Neural cell (in vitro differentiated cells): ENCODE data around the gene SETBP1. TPM values are rescaled to one million over a fixed set of nuclear protein-coding genes. Genes with fewer than 3 reads are reported as not detected.

Source experiments
- H2AFZ ChIP-seq: fragments of 200-600, 300-800 bp; sonication (generic), shearing (Covaris generic); 2 replicates; pipeline ENCODE4 v1.6.0; 2014; ENCODE audit warnings: low read depth, mild to moderate bottlenecking, antibody characterized with exemption, low read length, moderate library complexity
- H3F3A ChIP-seq: fragments of 200-600 bp; shearing (Covaris generic); 2 replicates; pipeline ENCODE4 v1.6.1; 2016; ENCODE audit warnings: mild to moderate bottlenecking, moderate library complexity, mixed read lengths, antibody characterized with exemption, low read length; ENCODE audit not compliant: insufficient read depth, poor library complexity, severe bottlenecking
- H3K27ac ChIP-seq: fragments of 200-600, 300-800 bp; sonication (generic), shearing (Covaris generic); 2 replicates; pipeline ENCODE4 v1.5.1; 2014; ENCODE audit warnings: mild to moderate bottlenecking, low read length, moderate library complexity
- H3K27me3 ChIP-seq: fragments of 300-800, 200-600 bp; sonication (generic), shearing (Covaris generic); 2 replicates; pipeline ENCODE4 v1.6.0; 2014; ENCODE audit warnings: mild to moderate bottlenecking, low read depth, low read length, moderate library complexity; ENCODE audit not compliant: insufficient read depth
- H3K36me3 ChIP-seq: fragments of 300-800, 200-600 bp; sonication (generic), shearing (Covaris generic); 2 replicates; pipeline ENCODE4 v1.5.1; 2014; ENCODE audit warnings: mild to moderate bottlenecking, antibody characterized with exemption, low read length, moderate library complexity; ENCODE audit not compliant: insufficient read depth
- H3K4me2 ChIP-seq: fragments of 300-800, 200-600 bp; sonication (generic), shearing (Covaris generic); 2 replicates; pipeline ENCODE4 v1.6.0; 2014; ENCODE audit warnings: mild to moderate bottlenecking, low read length
- H3K4me3 ChIP-seq: fragments of 300-800, 200-600 bp; sonication (generic), shearing (Covaris generic); 2 replicates; pipeline ENCODE4 v1.5.1; 2014; ENCODE audit warnings: mild to moderate bottlenecking, low read length, moderate library complexity
- H3K79me2 ChIP-seq: fragments of 200-600 bp; shearing (Covaris generic); replicated peaks from 2 replicates; pipeline ENCODE4 v1.6.0; 2014; ENCODE audit warnings: mild to moderate bottlenecking, low read length, moderate library complexity; ENCODE audit not compliant: insufficient read depth
- H3K9ac ChIP-seq: fragments of 300-800, 200-600 bp; sonication (generic), shearing (Covaris generic); 2 replicates; pipeline ENCODE4 v1.6.1; 2016; ENCODE audit warnings: mild to moderate bottlenecking, low read length, mixed read lengths
- H3K9me2 ChIP-seq: fragments of 200-600 bp; shearing (Covaris generic); 2 replicates; pipeline ENCODE4 v1.6.1; 2016; ENCODE audit warnings: mild to moderate bottlenecking, low read length, mixed read lengths; ENCODE audit not compliant: insufficient read depth
- H3K9me3 ChIP-seq: fragments of 200-600, 300-800 bp; sonication (generic), shearing (Covaris generic); 2 replicates; pipeline ENCODE4 v1.6.1; 2016; ENCODE audit warnings: mild to moderate bottlenecking, mixed run types, low read length, moderate library complexity, mixed read lengths
- H4K20me1 ChIP-seq: fragments of 200-600 bp; shearing (Covaris generic); 2 replicates; pipeline ENCODE4 v1.6.1; 2016; ENCODE audit warnings: mild to moderate bottlenecking, mixed run types; ENCODE audit not compliant: insufficient read depth
- CTCF ChIP-seq: fragments of 450-650 bp; IDR thresholded peaks from 2 replicates; pipeline ENCODE4 v1.5.1; 2014; ENCODE audit warnings: antibody characterized with exemption, mild to moderate bottlenecking, moderate library complexity; ENCODE audit not compliant: poor library complexity, severe bottlenecking
- EP300 ChIP-seq: fragments of 450-650 bp; conservative IDR thresholded peaks from 2 replicates; pipeline ENCODE4 v1.6.1; 2014; ENCODE audit warnings: antibody characterized with exemption, mild to moderate bottlenecking, moderate library complexity; ENCODE audit not compliant: poor library complexity, severe bottlenecking
- EZH2 ChIP-seq: fragments of 200-600, 300-800 bp; shearing (Covaris generic), sonication (generic); IDR thresholded peaks from 2 replicates; pipeline ENCODE4 v1.6.1; 2014; ENCODE audit warnings: antibody characterized with exemption, low read length, borderline replicate concordance, mild to moderate bottlenecking; ENCODE audit not compliant: insufficient read depth, poor library complexity, severe bottlenecking
- MXI1 ChIP-seq: fragments of 450-650 bp; conservative IDR thresholded peaks from 2 replicates; pipeline ENCODE4 v1.6.1; 2014; ENCODE audit warnings: antibody characterized with exemption, mild to moderate bottlenecking; ENCODE audit not compliant: poor library complexity, severe bottlenecking
- POLR2AphosphoS5 ChIP-seq: IDR thresholded peaks from 2 replicates; pipeline ENCODE4 v1.6.1; 2012
- RAD21 ChIP-seq: fragments of 450-650 bp; conservative IDR thresholded peaks from 2 replicates; pipeline ENCODE4 v1.6.1; 2014; ENCODE audit warnings: antibody characterized with exemption, mild to moderate bottlenecking, moderate library complexity
- REST ChIP-seq: IDR thresholded peaks from 2 replicates; pipeline ENCODE4 v1.6.1; 2012; ENCODE audit warnings: borderline replicate concordance
- SMC3 ChIP-seq: fragments of 450-650 bp; conservative IDR thresholded peaks from 2 replicates; pipeline ENCODE4 v1.6.1; 2014; ENCODE audit warnings: antibody characterized with exemption, mild to moderate bottlenecking, moderate library complexity; ENCODE audit not compliant: poor library complexity
- TAF1 ChIP-seq: IDR thresholded peaks from 2 replicates; pipeline ENCODE4 v1.6.1; 2012; ENCODE audit warnings: low read depth
- polyA plus RNA-seq: library from polyadenylated mRNA; depleted of rRNA; stranded (reverse); fragments of >200 nt; gene quantifications from 2 replicates; pipeline ENCODE4 v1.2.3, GENCODE V29; 2014

SETBP1 gene
- polyA plus RNA-seq, 1 donor from 2014 or later = 13.7 TPM

DNA sequence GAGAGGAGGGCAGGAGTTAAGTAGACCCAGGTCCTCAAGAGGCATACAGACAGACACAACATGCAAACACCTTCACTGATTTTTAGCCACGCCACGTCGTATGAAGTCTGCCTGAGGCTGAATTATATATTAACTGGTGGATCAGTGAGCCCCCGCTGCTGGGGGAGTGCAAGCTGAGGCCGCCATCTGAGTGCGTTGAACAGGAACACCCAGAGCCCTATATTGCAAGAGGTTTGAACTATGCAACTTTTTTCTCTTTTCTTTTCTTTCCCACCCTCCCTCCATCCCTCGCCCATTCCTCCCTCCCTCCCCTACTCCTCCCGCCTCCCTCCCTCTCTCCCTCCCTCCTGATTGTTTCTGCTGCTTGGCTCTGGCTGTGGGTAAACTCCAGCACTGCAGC is 30.2 kb downstream of the SETBP1 start:
- TF ChIP-seq SMC3 (no peak), POLR2AphosphoS5 (no peak), EP300 (no peak), TAF1 (no peak), EZH2 (no peak), CTCF (no peak), REST (no peak)
- Histone ChIP-seq H3K27me3 (no peaks in the 10 kb centered on the region), H3K9ac (no peak overlapping the region), H3K4me3 (no peak overlapping the region), H3K36me3 (peaks cover 6% of the 10 kb centered on the region), H4K20me1 (peaks cover 3% of the 10 kb centered on the region), H3K79me2 (peaks cover 62% of the 10 kb centered on the region), H3K9me3 (no peaks in the 10 kb centered on the region), H3F3A (no peaks in the 10 kb centered on the region), H2AFZ (no peak overlapping the region), H3K9me2 (no peaks in the 10 kb centered on the region), H3K27ac (no peak overlapping the region), H3K4me2 (no peak overlapping the region)

- Histone ChIP-seq H3K4me2 (no peak overlapping the region), H3K27ac (no peak overlapping the region), H3K9me3 (no peaks in the 10 kb centered on the region), H4K20me1 (peaks cover 3% of the 10 kb centered on the region), H3F3A (no peaks in the 10 kb centered on the region), H3K79me2 (peaks cover 63% of the 10 kb centered on the region), H2AFZ (no peak overlapping the region), H3K27me3 (no peaks in the 10 kb centered on the region), H3K4me3 (no peak overlapping the region), H3K9me2 (no peaks in the 10 kb centered on the region), H3K36me3 (peaks cover 6% of the 10 kb centered on the region), H3K9ac (no peak overlapping the region)
- TF ChIP-seq POLR2AphosphoS5 (no peak), SMC3 (no peak), MXI1 (no peak), REST (no peak), TAF1 (no peak), RAD21 (no peak)
Observed at GRCh38 chr18:44712025-44712424, 31.3 kb downstream of the SETBP1 start.
